SK-N-SH treated with all-trans-retinoic acid at 6 μM for 48 hours (cell line): Measurements from ENCODE around the gene TXNDC12.

Source experiments
- BACH2 ChIP-seq: fragments of 250-450 bp; sonication (Bioruptor Pico); IDR thresholded peaks from 2 replicates; pipeline ENCODE4 v1.9.0; 2021; ENCODE audit warnings: mild to moderate bottlenecking, borderline replicate concordance
- CSDC2 ChIP-seq: fragments of 250-450 bp; sonication (Bioruptor Pico); IDR thresholded peaks from 2 replicates; pipeline ENCODE4 v1.5.0; 2020; ENCODE audit warnings: mild to moderate bottlenecking, moderate library complexity
- GLIS3 ChIP-seq: fragments of 250-450 bp; sonication (Bioruptor Pico); IDR thresholded peaks from 2 replicates; pipeline ENCODE4 v1.5.0; 2020; ENCODE audit warnings: mild to moderate bottlenecking, moderate library complexity
- ISL1 ChIP-seq: fragments of 250-450 bp; sonication (Bioruptor Pico); IDR thresholded peaks from 2 replicates; pipeline ENCODE4 v2.1.2; 2022; ENCODE audit warnings: mild to moderate bottlenecking, moderate library complexity
- PATZ1 ChIP-seq: fragments of 250-450 bp; sonication (Bioruptor Pico); IDR thresholded peaks from 2 replicates; pipeline ENCODE4 v1.8.0; 2020; ENCODE audit warnings: mild to moderate bottlenecking, moderate library complexity, borderline replicate concordance
- PPARA ChIP-seq: fragments of 250-450 bp; sonication (Bioruptor Pico); IDR thresholded peaks from 2 replicates; pipeline ENCODE4 v1.5.0; 2020; ENCODE audit warnings: mild to moderate bottlenecking, borderline replicate concordance
- ZFP3 ChIP-seq: fragments of 250-450 bp; sonication (Bioruptor Pico); IDR thresholded peaks from 2 replicates; pipeline ENCODE4 v1.5.0; 2020; ENCODE audit warnings: mild to moderate bottlenecking, moderate library complexity
- ZFP30 ChIP-seq: fragments of 450-650 bp; formaldehyde crosslinking; IDR thresholded peaks from 2 replicates; pipeline ENCODE4 v1.5.0; 2022; ENCODE audit warnings: mild to moderate bottlenecking, moderate library complexity
- ZNF565 ChIP-seq: fragments of 450-650 bp; formaldehyde crosslinking; conservative IDR thresholded peaks from 2 replicates; pipeline ENCODE4 v1.5.0; 2020; ENCODE audit warnings: low read depth, mild to moderate bottlenecking, moderate library complexity
- ZNF8 ChIP-seq: fragments of 450-650 bp; formaldehyde crosslinking; IDR thresholded peaks from 2 replicates; pipeline ENCODE4 v1.5.0; 2020; ENCODE audit warnings: mild to moderate bottlenecking, moderate library complexity

- TF ChIP-seq ZNF565 (CRISPR knock-in tag) (no peak), ZFP30 (CRISPR knock-in tag) (no peak), ISL1 (CRISPR knock-in tag) (no peak), GLIS3 (no peak), PPARA (no peak), BACH2 (CRISPR knock-in tag) (no peak), CSDC2 (CRISPR knock-in tag) (no peak), PATZ1 (CRISPR knock-in tag) (no peak), ZNF8 (CRISPR knock-in tag) (no peak), ZFP3 (no peak)
Measured at GRCh38 chr1:52063192-52063591, 8.2 kb upstream of the TXNDC12 start.
